Fibroblast of the conjunctiva (primary cell): Measurements from ENCODE around the gene TAF6.
A peak's percentile ranks its signal among the peaks of the same experiment; 100 is the strongest.
"Not testable (repeated sequence)": the region's sequence is repeated elsewhere in the genome, so short reads cannot be mapped to it uniquely, and the experiment has no call there.

ENCODE experiments used
- DNase-seq: peaks from one replicate; pipeline ENCODE4 v3.0.0-alpha.2; 2010; ENCODE audit warnings: low read depth

TAF6 gene

DNA sequence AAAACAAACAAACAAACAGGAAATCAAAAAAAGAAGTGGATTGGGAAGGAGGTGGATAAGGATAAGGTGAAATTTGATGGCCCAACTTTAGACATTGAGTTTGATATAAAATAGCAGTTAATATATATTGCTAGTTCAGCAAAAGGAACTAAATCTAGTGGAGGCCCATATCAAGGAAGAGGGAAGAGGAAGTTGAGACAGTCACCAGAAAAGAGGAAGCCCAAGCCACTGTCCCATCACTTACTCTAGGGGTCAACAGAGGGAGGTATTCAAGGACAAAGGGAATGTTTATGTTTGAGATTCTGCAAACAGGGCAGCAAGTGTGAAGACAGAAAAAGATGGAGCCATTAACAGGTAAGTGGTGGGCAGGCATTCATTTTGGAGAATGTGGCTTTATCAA, 33.2 kb upstream of the TAF6 start:
- no peak for DNase-seq

DNA sequence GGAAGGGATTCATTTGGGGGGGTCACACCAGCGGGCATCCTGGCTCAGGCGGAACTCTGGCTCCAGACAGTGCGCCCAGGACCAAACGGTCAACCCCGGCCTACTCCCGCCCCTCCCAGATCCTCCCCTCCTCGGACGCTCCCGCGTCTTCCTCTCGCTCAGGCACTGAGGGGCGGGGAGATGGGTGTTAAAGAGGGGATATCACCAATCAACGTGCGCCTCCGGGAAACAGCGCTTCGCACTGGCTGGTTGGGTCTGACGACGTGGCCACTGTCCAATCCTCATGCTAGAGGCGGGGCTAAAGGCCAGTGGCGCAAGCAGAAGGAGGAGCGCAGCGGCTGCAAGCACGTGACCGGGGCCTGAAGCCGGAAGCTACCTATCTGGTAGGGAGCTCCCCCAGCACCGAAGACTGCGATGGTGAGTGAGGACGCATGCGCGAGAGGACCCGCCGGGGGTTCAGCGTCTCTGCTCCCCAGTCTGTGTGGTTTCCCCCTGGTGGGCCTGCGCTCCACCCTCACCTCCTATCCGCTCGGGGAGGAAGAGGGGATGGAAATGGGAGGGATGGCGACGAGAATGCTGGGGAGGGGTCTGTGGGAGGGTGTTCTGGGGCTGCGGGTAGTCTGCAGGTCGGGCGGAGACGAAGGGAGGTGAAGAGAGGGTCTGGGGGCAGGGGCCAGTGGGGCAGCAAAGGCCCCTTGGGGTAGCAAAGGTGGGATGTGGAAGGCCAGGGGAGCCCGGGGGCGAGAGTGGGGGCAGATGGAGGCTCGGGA, 29.6 kb upstream of the TAF6 start, which contains the start of gene LAMTOR4:
Gene LAMTOR4 (plus strand): TSS at position 360 of the 770 bp plus-strand sequence. CDS start 55 bp downstream, at position 415.
- peak; percentile 99 for DNase-seq

DNA sequence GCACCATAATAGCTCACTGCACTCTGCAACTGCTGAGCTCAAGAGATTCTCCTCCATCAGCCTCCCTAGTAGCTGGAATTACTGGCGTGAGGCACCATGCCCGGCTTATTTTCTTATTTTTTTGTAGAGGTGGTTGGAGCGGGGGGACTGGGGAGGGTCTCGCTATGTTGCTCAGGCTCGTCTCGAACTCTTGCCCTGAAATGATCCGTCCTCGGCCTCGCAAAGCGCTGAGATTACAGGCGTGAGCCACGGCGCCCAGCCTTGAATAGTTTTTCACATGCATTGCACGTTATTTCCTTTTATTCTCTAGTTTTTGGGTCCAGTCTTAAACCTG, 29.0 kb upstream of the TAF6 start:
- no peak for DNase-seq

DNA sequence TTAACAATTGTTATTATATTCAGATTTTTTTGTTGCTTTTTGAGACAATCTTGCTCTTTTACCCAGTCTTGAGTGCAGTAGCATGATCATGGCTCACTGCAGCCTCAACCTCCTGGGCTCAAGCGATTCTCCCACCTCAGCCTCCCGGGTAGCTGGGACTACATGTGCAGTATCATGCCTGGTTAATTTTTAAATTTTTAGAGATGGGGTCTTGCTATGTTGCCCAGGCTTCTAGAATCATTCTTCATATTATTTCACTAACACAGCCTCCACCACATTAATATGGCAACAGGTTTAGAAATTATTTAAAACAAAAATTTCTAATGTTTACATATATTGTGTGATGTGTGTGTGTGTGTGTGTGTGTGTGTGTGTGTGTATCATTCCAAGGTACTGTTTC, 28.1 kb upstream of the TAF6 start:
- DNase-seq = no peak

DNA sequence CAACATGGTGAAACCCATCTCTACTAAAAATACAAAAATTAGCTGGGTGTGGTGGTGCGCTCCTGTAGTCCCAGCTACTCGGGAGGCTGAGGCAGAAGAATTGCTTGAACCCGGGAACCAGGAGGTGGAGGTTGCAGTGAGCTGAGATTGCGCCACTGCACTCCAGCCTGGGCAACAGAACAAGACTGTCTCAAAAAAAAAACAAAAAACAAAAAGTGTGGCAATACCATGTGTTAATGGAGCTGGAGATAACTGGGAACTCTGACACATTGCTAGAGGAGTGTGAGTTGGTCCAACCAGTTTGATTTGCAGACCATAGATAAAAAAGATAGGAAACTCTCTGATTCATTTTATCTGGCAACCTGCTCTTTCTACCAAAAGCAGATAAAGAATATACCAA, 27.2 kb upstream of the TAF6 start:
- DNase-seq = not testable (repeated sequence)

DNA sequence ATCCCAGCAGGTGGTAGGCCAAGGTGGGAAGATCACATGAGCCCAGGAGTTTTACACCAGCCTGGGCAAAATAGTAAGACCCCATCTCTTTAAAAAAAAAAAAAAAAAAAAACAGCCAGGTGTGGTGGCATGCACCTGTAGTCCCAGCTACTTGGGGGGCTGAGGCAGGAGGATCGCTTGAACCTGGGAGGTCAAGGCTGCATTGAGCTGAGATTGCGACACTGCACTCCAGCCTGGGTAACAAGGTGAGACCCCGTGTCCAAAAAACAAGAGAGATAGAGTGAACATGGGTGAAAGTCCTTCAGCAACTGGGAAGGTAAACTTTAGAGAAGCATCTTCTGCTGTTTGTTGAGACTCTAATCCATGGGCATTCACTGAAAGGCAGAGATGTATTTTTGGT, 23.3 kb upstream of the TAF6 start:
- no peak for DNase-seq

DNA sequence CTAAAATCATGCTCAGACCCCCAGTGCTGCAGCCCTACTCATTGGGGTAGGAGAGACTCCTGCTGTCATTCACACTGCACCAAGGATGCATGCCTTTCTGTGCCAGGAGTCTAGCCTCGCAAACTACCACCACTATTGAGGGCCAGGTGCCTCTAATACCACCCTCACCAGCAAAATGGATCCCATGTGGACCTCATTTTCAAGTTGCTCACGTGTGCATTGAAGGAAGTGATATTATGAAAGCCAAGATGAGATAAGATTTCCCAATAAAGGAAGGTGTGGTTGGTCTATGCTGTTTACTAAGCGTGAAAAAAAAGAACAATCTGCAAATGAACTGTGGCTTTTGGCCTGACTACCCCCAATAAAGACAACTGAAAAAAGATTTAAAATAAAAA, 22.4 kb upstream of the TAF6 start:
- DNase-seq = no peak

DNA sequence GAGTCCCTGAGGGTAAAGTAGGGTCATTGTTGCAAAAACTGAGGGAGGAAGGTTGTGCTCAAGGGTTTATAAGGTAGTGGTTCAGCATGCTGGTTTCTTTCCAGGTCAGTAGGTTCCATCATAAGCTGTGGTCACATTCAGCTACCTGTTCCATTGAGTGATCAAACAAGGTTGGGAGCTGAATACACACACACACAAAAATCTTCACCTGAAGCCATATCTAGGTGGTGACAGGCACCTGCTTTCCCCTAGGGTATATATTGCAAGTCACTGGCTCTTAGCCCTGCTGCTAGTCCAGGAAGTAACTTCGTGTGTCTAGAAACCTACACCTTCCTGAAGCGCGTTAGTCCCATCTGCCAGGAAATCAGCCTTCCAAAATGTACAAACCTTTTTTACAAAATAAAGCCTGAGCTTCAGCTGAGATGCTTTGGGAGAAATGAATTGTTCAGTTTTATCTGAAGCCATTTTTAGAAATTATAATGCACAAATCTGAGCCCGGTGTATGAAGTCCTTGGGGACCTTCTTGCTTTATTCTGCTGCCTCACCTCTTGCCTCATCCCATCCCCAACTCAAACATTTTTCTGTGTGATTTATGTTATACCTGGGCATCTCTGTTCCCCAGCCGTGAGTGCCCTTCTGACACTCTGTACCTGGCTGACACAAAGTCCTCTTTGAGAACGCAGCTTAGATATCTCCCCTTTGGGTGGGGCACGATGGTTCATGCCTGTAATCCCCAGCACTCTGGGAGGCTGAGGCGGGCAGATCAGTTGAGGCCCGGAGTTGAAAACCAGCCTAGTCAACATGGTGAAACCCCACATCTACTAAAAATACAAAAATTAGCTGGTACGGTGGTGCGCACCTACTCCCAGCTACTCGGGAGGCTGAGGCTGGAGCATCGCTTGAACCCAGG, 18.9 kb upstream of the TAF6 start:
- no peak for DNase-seq

DNA sequence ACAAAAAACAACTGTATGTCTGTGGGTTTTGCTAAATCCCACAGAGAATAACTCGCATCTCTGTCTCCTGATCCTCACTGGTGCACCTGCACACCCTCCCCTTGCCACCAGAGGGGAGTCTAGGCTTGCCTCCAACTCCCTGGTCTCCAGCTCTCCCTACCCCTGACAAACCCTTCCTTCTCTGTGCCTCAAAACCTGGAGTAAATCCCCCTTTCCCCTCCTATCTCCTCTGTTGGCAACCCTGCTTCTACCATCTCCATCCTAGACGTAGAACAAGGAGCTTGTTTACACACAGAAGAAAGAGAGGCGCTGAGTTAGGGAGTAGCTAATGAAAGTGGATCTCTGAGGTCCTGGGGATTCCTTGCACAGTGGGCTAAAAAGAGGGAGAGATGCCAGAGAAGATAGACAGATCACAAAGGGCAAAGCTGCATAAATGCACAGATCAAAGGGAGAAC, 13.6 kb upstream of the TAF6 start:
- DNase-seq = peak; percentile 45

DNA sequence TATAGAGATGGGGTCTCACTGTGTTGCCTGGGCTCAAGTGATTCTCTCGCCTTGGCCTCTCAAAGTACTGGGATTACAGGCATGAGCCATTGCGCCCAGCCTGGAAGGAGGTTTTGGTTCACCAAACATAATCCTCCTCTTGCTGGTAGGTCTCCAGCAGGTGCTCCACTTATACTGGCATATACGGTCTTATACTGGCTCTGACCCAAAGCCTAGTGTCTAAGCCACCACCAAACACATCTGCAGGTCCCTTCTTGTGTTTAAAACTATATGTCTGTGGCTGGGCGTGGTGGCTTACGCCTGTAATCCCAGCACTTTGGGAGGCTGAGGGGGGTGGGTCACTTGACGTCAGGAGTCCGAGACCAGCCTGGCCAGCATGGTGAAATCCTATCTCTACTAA, 13.0 kb upstream of the TAF6 start:
- DNase-seq = no peak

DNA sequence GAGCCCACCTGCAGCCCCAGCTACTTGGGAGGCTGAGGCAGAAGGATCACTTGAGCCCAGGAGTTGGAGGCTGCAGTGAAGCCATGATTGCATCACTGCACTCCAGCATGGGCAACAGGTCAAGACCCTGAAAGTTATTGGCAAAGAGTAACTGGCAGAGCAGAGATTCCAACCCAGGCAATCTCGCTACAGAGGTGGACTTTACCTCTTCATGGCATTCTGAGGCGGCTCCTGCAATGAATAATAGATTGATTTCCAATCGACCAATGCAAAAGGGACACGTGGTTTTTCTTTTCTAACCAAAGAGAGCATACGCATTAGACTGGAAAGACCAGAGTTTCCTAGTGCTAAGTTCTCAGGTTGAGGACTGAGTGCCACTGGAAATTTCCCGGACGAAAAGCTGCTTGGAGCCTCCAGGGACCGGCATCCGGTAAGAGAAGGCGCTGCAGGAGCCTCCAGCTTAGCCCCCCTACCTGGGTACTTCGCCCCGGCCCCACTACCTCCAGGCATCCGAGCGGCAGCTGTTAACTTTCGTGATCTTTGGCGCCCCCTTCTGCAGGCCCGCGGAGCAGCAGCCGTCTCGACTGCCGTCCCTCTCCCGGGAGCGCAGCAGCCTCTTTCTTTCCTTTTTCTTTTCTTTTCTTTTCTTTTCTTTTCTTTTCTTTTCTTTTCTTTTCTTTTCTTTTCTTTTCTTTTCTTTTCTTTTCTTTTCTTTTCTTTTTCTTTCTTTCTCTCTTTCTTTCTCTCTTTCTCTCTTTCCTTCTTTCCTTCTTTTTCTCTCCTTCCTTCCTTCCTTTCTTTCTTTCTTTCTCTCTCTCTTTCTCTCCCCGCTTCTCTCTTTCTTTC, 11.7 kb upstream of the TAF6 start:
- no peak for DNase-seq

DNA sequence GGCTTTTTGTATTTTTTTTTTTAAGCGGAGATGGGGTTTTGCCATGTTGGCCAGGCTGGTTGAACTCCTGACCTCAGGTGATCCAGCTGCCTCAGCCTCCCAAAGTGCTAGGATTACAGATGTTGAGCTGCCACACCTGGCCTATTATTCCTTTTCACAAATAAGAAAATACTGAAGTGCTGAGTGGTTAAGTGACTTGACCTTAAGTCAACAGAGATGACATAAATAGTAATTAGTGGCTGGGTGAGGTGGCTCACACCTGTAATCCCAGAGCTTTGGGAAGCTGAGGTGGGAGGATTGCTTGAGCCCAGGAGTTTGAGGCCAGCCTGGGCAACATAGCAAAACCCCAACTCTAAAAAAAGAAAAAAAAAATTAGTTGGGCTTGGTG, 11.1 kb upstream of the TAF6 start:
- DNase-seq = not testable (repeated sequence)

DNA sequence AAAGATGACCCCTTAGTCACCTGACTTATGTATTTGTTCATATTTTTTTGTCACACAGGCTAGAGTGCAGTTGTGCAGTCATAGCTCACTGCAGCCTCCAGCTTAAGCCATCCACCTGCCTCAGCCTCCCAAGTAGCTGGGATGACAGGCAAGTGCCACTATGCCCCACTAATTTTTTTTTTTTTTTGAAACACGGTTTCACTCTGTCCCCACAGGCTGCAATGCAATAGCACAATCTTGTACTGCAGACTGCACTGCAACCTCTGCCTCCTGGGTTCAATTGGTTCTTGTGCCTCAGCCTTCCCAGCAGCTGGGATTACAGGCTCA, 9.4 kb upstream of the TAF6 start:
- DNase-seq = no peak

DNA sequence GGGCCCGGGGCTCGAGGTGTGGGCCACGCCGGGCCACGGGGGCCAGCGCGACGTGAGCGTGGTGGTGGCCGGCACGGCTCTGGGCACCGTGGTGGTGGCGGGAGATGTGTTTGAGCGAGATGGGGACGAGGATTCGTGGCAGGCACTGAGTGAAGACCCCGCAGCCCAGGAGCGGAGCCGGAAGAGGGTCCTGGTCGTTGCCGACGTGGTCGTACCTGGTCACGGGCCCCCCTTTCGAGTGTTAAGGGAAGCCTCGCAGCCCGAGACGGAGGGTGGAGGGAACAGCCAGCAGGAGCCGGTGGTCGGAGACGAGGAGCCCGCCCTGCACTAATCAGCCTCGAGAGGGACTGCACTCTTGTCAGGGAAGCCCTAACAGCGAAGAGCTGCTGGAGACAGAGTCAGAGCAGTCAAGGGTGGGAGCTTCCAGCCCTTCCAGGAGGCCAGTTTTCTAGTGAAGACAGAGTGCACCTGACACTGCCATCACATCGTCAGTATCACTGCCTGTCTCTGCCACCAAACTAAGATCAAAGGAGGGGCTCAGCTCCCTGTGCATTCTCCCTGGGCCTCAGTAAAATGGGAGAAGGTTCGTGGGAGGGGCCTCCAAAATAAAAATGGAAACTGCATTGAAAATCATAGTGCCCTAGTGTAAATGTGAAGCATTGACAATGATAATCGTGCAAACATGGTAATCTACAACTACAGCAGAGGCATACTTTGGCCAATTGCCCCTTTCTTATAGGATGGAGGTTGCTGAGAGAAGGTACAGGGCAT, 8.9 kb upstream of the TAF6 start:
- DNase-seq = no peak

DNA sequence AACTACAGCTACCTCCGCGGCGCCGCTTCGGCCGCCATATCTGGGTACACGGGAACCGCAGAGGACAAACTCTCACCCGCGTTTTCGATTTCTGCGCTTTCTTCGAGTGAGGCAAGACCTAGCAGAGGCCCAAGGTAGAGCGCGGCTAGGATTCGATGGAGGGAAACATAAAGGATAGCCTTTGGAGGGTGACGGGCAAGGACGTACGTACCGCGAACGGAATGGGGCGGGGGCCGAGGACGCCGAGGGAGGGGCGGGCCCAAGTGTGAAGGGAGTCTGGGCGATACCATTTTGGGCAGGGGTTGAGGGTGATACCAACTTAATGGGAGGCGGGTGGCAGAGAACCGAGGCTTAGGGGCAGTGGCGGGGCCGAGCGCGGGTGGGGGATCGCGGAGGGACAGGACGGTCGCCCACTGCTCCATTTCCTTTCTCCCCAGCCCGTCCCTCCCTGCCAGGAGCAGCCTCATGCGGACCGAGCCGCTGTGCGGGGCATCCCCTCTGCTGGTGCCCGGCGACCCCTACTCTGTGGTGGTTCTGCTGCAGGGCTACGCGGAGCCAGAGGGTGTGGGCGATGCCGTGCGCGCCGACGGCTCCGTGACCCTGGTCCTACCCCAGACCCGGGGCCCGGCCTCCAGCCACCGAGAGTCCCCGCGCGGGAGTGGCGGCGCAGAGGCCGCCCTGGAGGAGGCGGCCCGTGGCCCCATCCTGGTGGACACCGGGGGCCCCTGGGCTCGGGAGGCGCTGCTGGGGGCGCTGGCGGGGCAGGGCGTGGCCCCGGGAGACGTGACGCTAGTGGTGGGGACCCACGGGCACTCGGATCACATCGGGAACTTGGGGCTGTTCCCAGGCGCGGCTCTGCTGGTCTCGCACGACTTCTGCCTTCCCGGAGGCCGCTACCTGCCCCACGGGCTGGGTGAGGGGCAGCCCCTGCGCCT, 8.0 kb upstream of the TAF6 start, which contains the start of gene MBLAC1:
Gene MBLAC1 (plus strand): TSS at position 37 of the 935 bp plus-strand sequence. CDS start 429 bp downstream, at position 466.
- peak; percentile 83 for DNase-seq

DNA sequence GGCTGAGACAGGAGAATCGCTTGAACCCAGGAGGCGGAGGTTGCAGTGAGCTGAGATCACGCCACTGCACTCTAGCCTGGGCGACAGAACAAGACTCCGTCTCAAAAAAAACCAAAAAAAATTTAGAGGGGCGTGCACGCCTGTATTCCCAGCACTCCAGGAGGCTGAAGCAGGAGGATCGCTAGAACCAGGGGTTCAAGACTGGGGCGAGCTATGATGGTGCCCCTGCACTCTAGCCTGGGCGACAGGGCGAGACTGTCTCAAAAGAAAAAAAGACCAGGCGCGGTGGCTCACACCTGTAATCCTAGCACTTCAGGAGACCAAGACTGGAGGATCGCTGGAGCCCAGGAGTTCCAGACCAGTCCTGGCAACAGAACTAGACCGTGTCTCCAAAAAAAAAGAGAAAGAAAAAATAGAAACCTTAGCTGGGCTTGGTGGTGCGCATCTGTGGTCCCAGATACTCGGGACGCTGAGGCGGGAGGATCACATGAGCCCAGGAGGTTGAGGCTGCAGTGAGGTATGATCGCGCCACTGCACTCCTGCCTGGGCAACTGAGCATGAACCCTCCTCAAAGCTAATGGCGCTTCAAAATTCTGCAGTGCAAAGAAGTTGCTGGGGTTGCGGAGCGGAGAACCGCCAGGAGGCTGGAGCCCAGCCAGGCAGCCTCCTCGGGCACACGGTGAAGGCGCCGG, 7.2 kb upstream of the TAF6 start:
- DNase-seq = peak; percentile 30

DNA sequence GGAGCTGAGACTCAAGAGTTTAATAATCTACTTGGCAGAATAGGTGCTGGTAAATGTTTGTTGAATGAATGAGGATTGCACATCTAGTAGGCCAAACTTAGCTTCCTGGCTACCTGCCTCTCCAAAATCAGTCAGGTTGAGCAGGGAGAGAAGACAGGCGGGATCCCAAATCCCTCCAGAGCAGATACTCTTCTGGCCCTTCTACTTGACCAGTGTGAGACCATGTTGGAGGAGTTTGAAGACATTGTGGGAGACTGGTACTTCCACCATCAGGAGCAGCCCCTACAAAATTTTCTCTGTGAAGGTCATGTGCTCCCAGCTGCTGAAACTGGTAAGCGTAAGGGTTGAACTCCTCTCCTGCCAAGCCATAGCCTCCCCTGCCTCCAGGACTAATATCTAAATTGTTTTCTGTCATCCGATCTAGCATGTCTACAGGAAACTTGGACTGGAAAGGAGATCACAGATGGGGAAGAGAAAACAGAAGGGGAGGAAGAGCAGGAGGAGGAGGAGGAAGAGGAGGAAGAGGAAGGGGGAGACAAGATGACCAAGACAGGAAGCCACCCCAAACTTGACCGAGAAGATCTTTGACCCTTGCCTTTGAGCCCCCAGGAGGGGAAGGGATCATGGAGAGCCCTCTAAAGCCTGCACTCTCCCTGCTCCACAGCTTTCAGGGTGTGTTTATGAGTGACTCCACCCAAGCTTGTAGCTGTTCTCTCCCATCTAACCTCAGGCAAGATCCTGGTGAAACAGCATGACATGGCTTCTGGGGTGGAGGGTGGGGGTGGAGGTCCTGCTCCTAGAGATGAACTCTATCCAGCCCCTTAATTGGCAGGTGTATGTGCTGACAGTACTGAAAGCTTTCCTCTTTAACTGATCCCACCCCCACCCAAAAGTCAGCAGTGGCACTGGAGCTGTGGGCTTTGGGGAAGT, 5.4 kb upstream of the TAF6 start:
- DNase-seq = no peak

DNA sequence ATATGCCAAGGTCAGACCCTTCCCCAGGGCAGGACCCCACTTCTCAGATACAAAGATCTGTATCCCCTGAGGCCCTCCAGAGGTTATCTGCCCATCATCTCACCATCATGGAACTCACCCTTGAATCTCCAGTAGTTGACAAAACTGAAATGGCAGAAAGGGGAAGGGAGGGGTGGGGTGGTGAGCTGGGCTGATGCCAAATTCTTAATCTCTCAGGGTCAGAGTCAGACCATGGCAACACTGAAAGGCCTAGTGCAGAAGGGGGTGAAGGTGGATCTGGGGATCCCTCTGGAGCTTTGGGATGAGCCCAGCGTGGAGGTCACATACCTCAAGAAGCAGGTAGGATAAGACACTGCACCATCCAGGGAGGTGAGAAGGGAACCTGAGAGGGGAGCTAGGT, 3.4 kb upstream of the TAF6 start:
- no peak for DNase-seq

DNA sequence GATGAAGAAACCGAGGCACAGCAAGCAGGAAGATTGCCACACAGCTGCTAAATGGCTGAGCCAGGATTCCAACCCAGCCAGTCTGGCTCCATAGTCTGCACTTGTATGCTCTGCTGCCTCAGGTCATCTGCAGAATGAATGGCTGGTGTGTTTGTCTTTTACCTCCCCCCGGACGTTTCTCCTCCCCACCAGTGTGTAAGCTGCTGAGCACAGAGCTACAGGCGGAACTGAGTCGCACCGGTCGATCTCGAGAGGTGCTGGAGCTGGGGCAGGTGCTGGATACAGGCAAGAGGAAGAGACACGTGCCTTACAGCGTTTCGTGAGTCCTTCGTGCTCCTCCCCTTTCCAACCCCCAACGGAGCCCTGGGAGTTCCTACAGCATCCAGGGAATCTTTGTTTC, 2.9 kb upstream of the TAF6 start:
- no peak for DNase-seq
